Spleen (tissue), 7 donors: ENCODE data around the gene INPP5D.

ENCODE experiments used
- CTCF ChIP-seq, 11 experiments: fragments of 200-600 bp in 7 of 11; fragments of 450-650 bp in 4 of 11; sonication (generic) in 4 of 11; IDR thresholded peaks in 8 of 11; conservative IDR thresholded peaks in 3 of 11; 1 replicate in 7 of 11; 2 replicates in 4 of 11; pipeline versions ENCODE4 v1.4.0 to v1.8.0; 2016 to 2021; ENCODE audit warnings: antibody characterized with exemption in 11 of 11, inconsistent platforms in 4 of 11, mild to moderate bottlenecking in 1 of 11
- POLR2A ChIP-seq, 3 donors: fragments of 450-650 bp; IDR thresholded peaks; one replicate each; pipeline ENCODE4 v1.5.1; 2017; ENCODE audit warnings: antibody characterized with exemption in 3 of 3, mild to moderate bottlenecking in 1 of 3
- POLR2AphosphoS5 ChIP-seq, 3 donors: sonication (generic); formaldehyde crosslinking; IDR thresholded peaks; one replicate each; pipeline ENCODE4 v1.5.1; 2017; ENCODE audit warnings: antibody characterized with exemption in 3 of 3
- donor health status: DM: no; HTN: no; CAD: no; lungs with moderate emphysema.
- donor health status: DM: no; HTN: no; CAD: no.
- donor health status: DM: no; HTN: no; CAD: no.

- TF ChIP-seq CTCF (IDR thresholded peaks at IDR 0.05 in 8 of 11, conservative IDR thresholded peaks at IDR 0.05 in 3 of 11): no peak
- no peak for TF ChIP-seq POLR2AphosphoS5 (IDR thresholded peaks at IDR 0.05)
- no peak for TF ChIP-seq POLR2A (IDR thresholded peaks at IDR 0.05)
Observed at GRCh38 chr2:233185330-233185729, 125.2 kb downstream of the INPP5D start.
